HepG2 (cell line): ENCODE measurements around the gene CDYL.

ENCODE experiments used
- CTCF ChIP-seq: sonication (generic); formaldehyde crosslinking; IDR thresholded peaks from 2 replicates; pipeline ENCODE4 v1.5.0; 2020; ENCODE audit warnings: mild to moderate bottlenecking, missing genetic modification reagents, moderate library complexity
- EP300 ChIP-seq, 3 experiments: sonication (generic) in 1 of 3; formaldehyde crosslinking in 1 of 3; IDR thresholded peaks; 2 replicates each; pipeline versions ENCODE4 v1.5.1 to v1.6.1; 2011 to 2020; ENCODE audit warnings: low read depth in 2 of 3, low read length in 2 of 3, borderline replicate concordance in 1 of 3, improper control_type of control experiment in 1 of 3, mild to moderate bottlenecking in 1 of 3, missing genetic modification reagents in 1 of 3, moderate library complexity in 1 of 3
- ETV6 ChIP-seq: sonication (generic); formaldehyde crosslinking; conservative IDR thresholded peaks from 2 replicates; pipeline ENCODE4 v1.4.0; 2020; ENCODE audit warnings: missing genetic modification reagents
- GABPA ChIP-seq, 2 experiments: IDR thresholded peaks; 2 replicates each; pipeline ENCODE4 v1.6.1; 2011 to 2016; ENCODE audit warnings: low read depth in 2 of 2, low read length in 1 of 2, missing biosample characterization in 1 of 2, missing genetic modification characterization in 1 of 2
- MYPOP ChIP-seq: sonication (generic); formaldehyde crosslinking; IDR thresholded peaks from 2 replicates; pipeline ENCODE4 v1.8.1; 2023; ENCODE audit warnings: mild to moderate bottlenecking, moderate library complexity, missing genetic modification reagents
- POLR2A ChIP-seq, 2 experiments: IDR thresholded peaks; 2 replicates each; pipeline ENCODE4 v1.6.1; 2011; ENCODE audit warnings: low read depth in 2 of 2, low read length in 2 of 2, mild to moderate bottlenecking in 1 of 2, moderate library complexity in 1 of 2; ENCODE audit not compliant: insufficient read depth in 1 of 2
- SRSF4 ChIP-seq: fragments of 200-400 bp; formaldehyde crosslinking; IDR thresholded peaks from one replicate; pipeline ENCODE4 v1.6.1; 2018; ENCODE audit warnings: mild to moderate bottlenecking, low read depth, low read length, moderate library complexity; ENCODE audit not compliant: poor library complexity, severe bottlenecking
- USF2 ChIP-seq, 2 experiments: sonication (generic) in 1 of 2; formaldehyde crosslinking in 1 of 2; IDR thresholded peaks; 2 replicates each; pipeline versions ENCODE4 v1.5.1 to v1.6.1; 2011 to 2020; ENCODE audit warnings: borderline replicate concordance in 1 of 2, low read depth in 1 of 2, low read length in 1 of 2, mild to moderate bottlenecking in 1 of 2, missing genetic modification reagents in 1 of 2, moderate library complexity in 1 of 2
- ZNF569 ChIP-seq: sonication (generic); formaldehyde crosslinking; IDR thresholded peaks from 2 replicates; pipeline ENCODE4 v1.5.0; 2020; ENCODE audit warnings: mild to moderate bottlenecking, missing genetic modification reagents, moderate library complexity, borderline replicate concordance
- TF ChIP-seq, protein P1 (sequence below): sonication (generic); formaldehyde crosslinking; IDR thresholded peaks from 2 replicates; pipeline ENCODE4 v1.4.0; 2020; ENCODE audit warnings: missing genetic modification reagents
- TF ChIP-seq, protein P2 (sequence below): IDR thresholded peaks from 2 replicates; pipeline ENCODE4 v1.6.1; 2016; ENCODE audit warnings: missing compliant biosample characterization, missing genetic modification reagents, borderline replicate concordance
- TF ChIP-seq, protein P3 (sequence below): IDR thresholded peaks from 2 replicates; pipeline ENCODE4 v1.6.1; 2012; ENCODE audit warnings: inconsistent platforms
- TF ChIP-seq, protein P4 (sequence below): sonication (generic); formaldehyde crosslinking; IDR thresholded peaks from 2 replicates; pipeline ENCODE4 v1.5.0; 2020; ENCODE audit warnings: mild to moderate bottlenecking, missing genetic modification reagents

GRCh38 chr6:4812068-4812467, 35.9 kb downstream of the CDYL start:
- TF ChIP-seq POLR2A (IDR thresholded peaks at IDR 0.05; ENCODE audit: insufficient read depth in 1 of 2, low read depth in 2 of 2, low read length in 2 of 2) (no peak), SRSF4 (no peak), GABPA (IDR thresholded peaks at IDR 0.05; ENCODE audit: low read depth, low read length) (no peak), GABPA (CRISPR knock-in tag; IDR thresholded peaks at IDR 0.05; ENCODE audit: low read depth) (no peak), CTCF (CRISPR knock-in tag) (no peak), ETV6 (CRISPR knock-in tag) (no peak), EP300 (IDR thresholded peaks at IDR 0.05; ENCODE audit: low read depth in 2 of 2, low read length in 2 of 2) (no peak), EP300 (CRISPR knock-in tag; IDR thresholded peaks at IDR 0.05; ENCODE audit: borderline replicate concordance) (no peak), MYPOP (CRISPR knock-in tag) (no peak), USF2 (IDR thresholded peaks at IDR 0.05; ENCODE audit: low read depth, low read length) (no peak), USF2 (CRISPR knock-in tag; IDR thresholded peaks at IDR 0.05; ENCODE audit: borderline replicate concordance) (no peak), ZNF569 (no peak)
- TF ChIP-seq, protein P1, sequence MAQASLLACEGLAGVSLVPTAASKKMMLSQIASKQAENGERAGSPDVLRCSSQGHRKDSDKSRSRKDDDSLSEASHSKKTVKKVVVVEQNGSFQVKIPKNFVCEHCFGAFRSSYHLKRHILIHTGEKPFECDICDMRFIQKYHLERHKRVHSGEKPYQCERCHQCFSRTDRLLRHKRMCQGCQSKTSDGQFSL (CRISPR knock-in tag), result no peak
- TF ChIP-seq, protein P2, sequence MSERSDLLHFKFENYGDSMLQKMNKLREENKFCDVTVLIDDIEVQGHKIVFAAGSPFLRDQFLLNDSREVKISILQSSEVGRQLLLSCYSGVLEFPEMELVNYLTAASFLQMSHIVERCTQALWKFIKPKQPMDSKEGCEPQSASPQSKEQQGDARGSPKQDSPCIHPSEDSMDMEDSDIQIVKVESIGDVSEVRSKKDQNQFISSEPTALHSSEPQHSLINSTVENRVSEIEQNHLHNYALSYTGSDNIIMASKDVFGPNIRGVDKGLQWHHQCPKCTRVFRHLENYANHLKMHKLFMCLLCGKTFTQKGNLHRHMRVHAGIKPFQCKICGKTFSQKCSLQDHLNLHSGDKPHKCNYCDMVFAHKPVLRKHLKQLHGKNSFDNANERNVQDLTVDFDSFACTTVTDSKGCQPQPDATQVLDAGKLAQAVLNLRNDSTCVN (CRISPR knock-in tag), result no peak
- TF ChIP-seq, protein P3, sequence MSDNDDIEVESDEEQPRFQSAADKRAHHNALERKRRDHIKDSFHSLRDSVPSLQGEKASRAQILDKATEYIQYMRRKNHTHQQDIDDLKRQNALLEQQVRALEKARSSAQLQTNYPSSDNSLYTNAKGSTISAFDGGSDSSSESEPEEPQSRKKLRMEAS, result no peak
- TF ChIP-seq, protein P4, sequence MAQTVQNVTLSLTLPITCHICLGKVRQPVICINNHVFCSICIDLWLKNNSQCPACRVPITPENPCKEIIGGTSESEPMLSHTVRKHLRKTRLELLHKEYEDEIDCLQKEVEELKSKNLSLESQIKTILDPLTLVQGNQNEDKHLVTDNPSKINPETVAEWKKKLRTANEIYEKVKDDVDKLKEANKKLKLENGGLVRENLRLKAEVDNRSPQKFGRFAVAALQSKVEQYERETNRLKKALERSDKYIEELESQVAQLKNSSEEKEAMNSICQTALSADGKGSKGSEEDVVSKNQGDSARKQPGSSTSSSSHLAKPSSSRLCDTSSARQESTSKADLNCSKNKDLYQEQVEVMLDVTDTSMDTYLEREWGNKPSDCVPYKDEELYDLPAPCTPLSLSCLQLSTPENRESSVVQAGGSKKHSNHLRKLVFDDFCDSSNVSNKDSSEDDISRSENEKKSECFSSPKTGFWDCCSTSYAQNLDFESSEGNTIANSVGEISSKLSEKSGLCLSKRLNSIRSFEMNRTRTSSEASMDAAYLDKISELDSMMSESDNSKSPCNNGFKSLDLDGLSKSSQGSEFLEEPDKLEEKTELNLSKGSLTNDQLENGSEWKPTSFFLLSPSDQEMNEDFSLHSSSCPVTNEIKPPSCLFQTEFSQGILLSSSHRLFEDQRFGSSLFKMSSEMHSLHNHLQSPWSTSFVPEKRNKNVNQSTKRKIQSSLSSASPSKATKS (CRISPR knock-in tag), result no peak
